Epithelial cell of prostate (primary cell): ENCODE measurements around the gene IQGAP2.
"Not testable (repeated sequence)": the region's sequence is repeated elsewhere in the genome, so short reads cannot be mapped to it uniquely, and the experiment has no call there.

Source experiments
- DNase-seq: peaks from one replicate; pipeline ENCODE4 v3.0.0-alpha.2; 2011; ENCODE audit warnings: low read depth, low spot score
- H3K27ac ChIP-seq: fragments of 450-650 bp; 2 replicates; pipeline ENCODE4 v1.5.1; 2017; ENCODE audit warnings: mild to moderate bottlenecking

The IQGAP2 gene

GRCh38 chr5:76669245-76669644 lies 266.2 kb downstream of the IQGAP2 start:
- H3K27ac ChIP-seq: no peak overlapping the region
- no peak for DNase-seq

GRCh38 chr5:76670508-76670907 lies 267.4 kb downstream of the IQGAP2 start:
- no peak for DNase-seq

GRCh38 chr5:76672242-76672641 lies 269.2 kb downstream of the IQGAP2 start:
- no peak overlapping the region for H3K27ac ChIP-seq
- DNase-seq: no peak

More at GRCh38 chr5:76670508-76670907, 267.4 kb downstream of the IQGAP2 start:
- H3K27ac ChIP-seq: no peak overlapping the region

GRCh38 chr5:76673125-76673524 lies 270.0 kb downstream of the IQGAP2 start:
- H3K27ac ChIP-seq: no peak overlapping the region
- no peak for DNase-seq

GRCh38 chr5:76674330-76675066 lies 271.4 kb downstream of the IQGAP2 start:
- H3K27ac ChIP-seq: no peak overlapping the region
- no peak for DNase-seq

GRCh38 chr5:76675364-76675763 lies 272.3 kb downstream of the IQGAP2 start:
- H3K27ac ChIP-seq: no peak overlapping the region
- no peak for DNase-seq

GRCh38 chr5:76677849-76678472 lies 274.9 kb downstream of the IQGAP2 start:
- no peak overlapping the region for H3K27ac ChIP-seq
- DNase-seq: no peak

- DNase-seq: no peak
- H3K27ac ChIP-seq: no peak overlapping the region
Observed at GRCh38 chr5:76679231-76679630, 276.1 kb downstream of the IQGAP2 start.

- H3K27ac ChIP-seq, DNase-seq: not testable (repeated sequence)
Observed at GRCh38 chr5:76680826-76681225, 277.7 kb downstream of the IQGAP2 start.

GRCh38 chr5:76681287-76681686 lies 278.2 kb downstream of the IQGAP2 start:
- no peak overlapping the region for H3K27ac ChIP-seq
- no peak for DNase-seq

GRCh38 chr5:76682387-76682786 lies 279.3 kb downstream of the IQGAP2 start:
- no peak for DNase-seq
- H3K27ac ChIP-seq: no peak overlapping the region

- DNase-seq: no peak
- H3K27ac ChIP-seq: no peak overlapping the region
Observed at GRCh38 chr5:76683816-76684731, 281.0 kb downstream of the IQGAP2 start.

GRCh38 chr5:76684756-76685519 lies 281.9 kb downstream of the IQGAP2 start:
- no peak for DNase-seq
- no peak overlapping the region for H3K27ac ChIP-seq

- DNase-seq: no peak
Observed at GRCh38 chr5:76685704-76686103, 282.6 kb downstream of the IQGAP2 start.

GRCh38 chr5:76688212-76688611 lies 285.1 kb downstream of the IQGAP2 start:
- no peak overlapping the region for H3K27ac ChIP-seq

More at GRCh38 chr5:76685704-76686103, 282.6 kb downstream of the IQGAP2 start:
- no peak overlapping the region for H3K27ac ChIP-seq

GRCh38 chr5:76688836-76689235 lies 285.8 kb downstream of the IQGAP2 start:
- DNase-seq: no peak
- peak overlapping the region; percentile 76 for H3K27ac ChIP-seq

More at GRCh38 chr5:76688212-76688611, 285.1 kb downstream of the IQGAP2 start:
- no peak for DNase-seq

- peak; percentile 53 for DNase-seq
- peak overlapping the region; percentile 76 for H3K27ac ChIP-seq
Observed at GRCh38 chr5:76689321-76690036, 286.4 kb downstream of the IQGAP2 start.

GRCh38 chr5:76690037-76690679 lies 287.1 kb downstream of the IQGAP2 start:
- no peak for DNase-seq
- H3K27ac ChIP-seq: peak overlapping the region; percentile 76
